Activated T-cell treated with anti-CD3 and anti-CD28 coated beads, Interleukin-2, amount 50 U/mL, for 4 hours (primary cell): ENCODE measurements around the gene MAPK8IP3. TPM values are rescaled to one million over a fixed set of nuclear protein-coding genes. Genes with fewer than 3 reads are reported as not detected.

ENCODE experiments used
- ATAC-seq, 2 donors: fragments of 200-7000 bp; cut with Tn5 transposase; one replicate each; pipeline ENCODE4 v1.10.0; 2021
- DNase-seq: peaks from one replicate; pipeline ENCODE4 v3.0.0-alpha.2; 2020
- H3K27me3 Mint-ChIP-seq: one replicate; pipeline ENCODE4 v1.8.0; 2021; ENCODE audit warnings: low read depth, mixed read lengths
- H3K36me3 Mint-ChIP-seq: one replicate; pipeline ENCODE4 v1.8.0; 2022; ENCODE audit warnings: mixed read lengths; ENCODE audit not compliant: insufficient read depth
- H3K4me1 Mint-ChIP-seq: one replicate; pipeline ENCODE4 v1.8.0; 2021; ENCODE audit warnings: low read depth, mixed read lengths
- H3K4me3 Mint-ChIP-seq: one replicate; pipeline ENCODE4 v1.8.0; 2021; ENCODE audit warnings: mild to moderate bottlenecking, moderate library complexity, mixed read lengths
- H3K9me3 Mint-ChIP-seq: one replicate; pipeline ENCODE4 v1.8.0; 2021; ENCODE audit warnings: mixed read lengths
- total RNA-seq, 3 donors: library from RNA; stranded (reverse); gene quantifications; one replicate each; pipeline ENCODE4 v1.2.1, GENCODE V29; 2021

MAPK8IP3 gene
- total RNA-seq, 3 donors from 2014 or later = 76.3 to 89.4 (median 78.1) TPM

- Mint-ChIP-seq H3K9me3 (no peaks in the 10 kb centered on the region), H3K4me3 (no peak overlapping the region), H3K27me3 (no peaks in the 10 kb centered on the region), H3K36me3 (peaks cover 13% of the 10 kb centered on the region), H3K4me1 (no peaks in the 10 kb centered on the region)
- ATAC-seq (no peak), DNase-seq (no peak)
These were observed 57.8 kb downstream of the MAPK8IP3 start for GRCh38 chr16:1763521-1764511.

DNA sequence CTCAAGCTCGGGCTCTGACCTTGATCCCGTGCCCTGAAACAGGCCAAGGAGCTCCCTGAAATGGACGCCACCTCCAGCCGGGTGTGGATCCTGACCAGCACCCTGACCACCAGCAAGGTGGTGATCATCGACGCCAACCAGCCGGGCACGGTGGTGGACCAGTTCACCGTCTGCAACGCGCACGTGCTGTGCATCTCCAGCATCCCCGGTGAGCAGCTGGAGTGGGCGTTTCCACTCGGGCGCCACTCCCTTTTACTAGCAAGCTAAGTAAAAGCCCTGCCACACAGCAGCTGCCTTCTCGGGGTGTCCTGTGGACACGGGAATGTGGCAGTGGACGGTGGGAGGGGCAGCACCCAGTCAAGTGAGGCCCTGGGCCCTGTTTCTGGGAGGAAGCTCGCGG is 59.0 kb downstream of the MAPK8IP3 start:
- Mint-ChIP-seq H3K27me3 (no peaks in the 10 kb centered on the region), H3K9me3 (no peaks in the 10 kb centered on the region), H3K4me1 (peaks cover under 1% of the 10 kb centered on the region), H3K4me3 (no peak overlapping the region), H3K36me3 (peaks cover 13% of the 10 kb centered on the region)
- DNase-seq (no peak), ATAC-seq (no peak)

DNA sequence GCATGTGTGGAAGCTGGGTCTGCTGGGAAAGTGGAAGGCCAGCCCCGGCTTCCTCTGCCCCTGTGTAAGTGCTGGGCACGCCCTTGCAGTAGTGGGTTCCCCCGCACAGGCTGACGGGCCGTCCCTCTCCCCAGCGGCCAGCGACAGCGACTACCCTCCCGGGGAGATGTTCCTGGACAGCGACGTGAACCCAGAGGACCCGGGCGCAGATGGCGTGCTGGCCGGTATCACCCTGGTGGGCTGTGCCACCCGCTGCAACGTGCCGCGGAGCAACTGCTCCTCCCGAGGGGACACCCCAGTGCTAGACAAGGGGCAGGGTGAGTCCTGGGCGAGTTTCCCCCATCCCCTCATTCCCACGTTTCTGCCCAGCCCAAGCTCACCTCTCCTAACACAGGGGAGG is 59.8 kb downstream of the MAPK8IP3 start:
- H3K27me3 Mint-ChIP-seq = no peaks in the 10 kb centered on the region
- no peak for DNase-seq
- peaks cover 4% of the 10 kb centered on the region for H3K4me1 Mint-ChIP-seq
- peaks cover 12% of the 10 kb centered on the region for H3K36me3 Mint-ChIP-seq
- no peak for ATAC-seq
- H3K9me3 Mint-ChIP-seq = no peaks in the 10 kb centered on the region
- H3K4me3 Mint-ChIP-seq = no peak overlapping the region

GRCh38 chr16:1766231-1766630 is 60.2 kb downstream of the MAPK8IP3 start:
- Mint-ChIP-seq H3K36me3 (peaks cover 8% of the 10 kb centered on the region), H3K9me3 (no peaks in the 10 kb centered on the region), H3K27me3 (no peaks in the 10 kb centered on the region), H3K4me1 (peaks cover 4% of the 10 kb centered on the region), H3K4me3 (no peak overlapping the region)
- DNase-seq (no peak), ATAC-seq (no peak)

GRCh38 chr16:1766701-1767100 is 60.7 kb downstream of the MAPK8IP3 start:
- ATAC-seq = no peak
- Mint-ChIP-seq H3K4me1 (peaks cover 4% of the 10 kb centered on the region), H3K9me3 (no peaks in the 10 kb centered on the region), H3K36me3 (peaks cover 5% of the 10 kb centered on the region), H3K4me3 (no peak overlapping the region), H3K27me3 (no peaks in the 10 kb centered on the region)
- DNase-seq = no peak

DNA sequence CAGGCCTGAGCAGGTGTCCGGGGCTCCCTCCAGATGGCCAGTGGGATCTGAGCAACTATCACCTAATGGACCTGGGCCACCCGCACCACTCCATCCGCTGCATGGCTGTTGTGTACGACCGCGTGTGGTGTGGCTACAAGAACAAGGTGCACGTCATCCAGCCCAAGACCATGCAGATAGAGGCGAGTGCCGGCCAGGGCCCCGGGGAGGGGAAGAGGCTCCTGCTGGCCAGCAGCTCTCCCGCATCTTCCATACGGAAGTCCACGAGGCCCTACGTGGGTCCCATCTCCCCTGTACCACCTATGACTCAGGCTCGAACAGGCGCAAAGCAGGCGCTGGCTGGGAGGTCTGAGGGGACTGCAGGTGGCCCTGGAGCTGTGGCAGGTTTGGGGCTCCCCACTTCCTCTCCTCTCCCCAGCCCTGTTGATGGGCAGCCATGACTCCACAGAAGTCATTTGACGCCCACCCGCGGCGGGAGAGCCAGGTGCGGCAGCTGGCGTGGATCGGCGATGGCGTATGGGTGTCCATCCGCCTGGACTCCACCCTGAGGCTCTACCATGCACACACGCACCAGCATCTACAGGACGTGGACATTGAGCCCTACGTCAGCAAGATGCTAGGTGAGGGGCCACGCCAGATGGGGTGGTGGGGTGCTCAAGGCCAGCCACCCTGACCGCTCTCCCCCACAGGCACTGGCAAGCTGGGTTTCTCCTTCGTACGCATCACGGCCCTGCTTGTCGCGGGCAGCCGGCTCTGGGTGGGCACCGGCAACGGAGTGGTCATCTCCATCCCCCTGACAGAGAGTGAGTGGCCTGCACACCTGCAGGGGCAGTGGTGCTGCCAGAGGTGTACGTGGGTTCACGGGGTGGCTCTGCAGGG is 61.4 kb downstream of the MAPK8IP3 start:
- DNase-seq (no peak), ATAC-seq (no peak)
- peaks cover 8% of the 10 kb centered on the region for H3K4me1 Mint-ChIP-seq
- peaks cover 8% of the 10 kb centered on the region for H3K36me3 Mint-ChIP-seq
- H3K27me3 Mint-ChIP-seq = no peaks in the 10 kb centered on the region
- no peak overlapping the region for H3K4me3 Mint-ChIP-seq
- no peaks in the 10 kb centered on the region for H3K9me3 Mint-ChIP-seq

- Mint-ChIP-seq H3K27me3 (no peaks in the 10 kb centered on the region), H3K9me3 (no peaks in the 10 kb centered on the region), H3K4me1 (peaks cover 8% of the 10 kb centered on the region), H3K4me3 (no peak overlapping the region), H3K36me3 (peaks cover 10% of the 10 kb centered on the region)
- ATAC-seq (no peak), DNase-seq (no peak)
These were observed 62.2 kb downstream of the MAPK8IP3 start for GRCh38 chr16:1768061-1768766.

DNA sequence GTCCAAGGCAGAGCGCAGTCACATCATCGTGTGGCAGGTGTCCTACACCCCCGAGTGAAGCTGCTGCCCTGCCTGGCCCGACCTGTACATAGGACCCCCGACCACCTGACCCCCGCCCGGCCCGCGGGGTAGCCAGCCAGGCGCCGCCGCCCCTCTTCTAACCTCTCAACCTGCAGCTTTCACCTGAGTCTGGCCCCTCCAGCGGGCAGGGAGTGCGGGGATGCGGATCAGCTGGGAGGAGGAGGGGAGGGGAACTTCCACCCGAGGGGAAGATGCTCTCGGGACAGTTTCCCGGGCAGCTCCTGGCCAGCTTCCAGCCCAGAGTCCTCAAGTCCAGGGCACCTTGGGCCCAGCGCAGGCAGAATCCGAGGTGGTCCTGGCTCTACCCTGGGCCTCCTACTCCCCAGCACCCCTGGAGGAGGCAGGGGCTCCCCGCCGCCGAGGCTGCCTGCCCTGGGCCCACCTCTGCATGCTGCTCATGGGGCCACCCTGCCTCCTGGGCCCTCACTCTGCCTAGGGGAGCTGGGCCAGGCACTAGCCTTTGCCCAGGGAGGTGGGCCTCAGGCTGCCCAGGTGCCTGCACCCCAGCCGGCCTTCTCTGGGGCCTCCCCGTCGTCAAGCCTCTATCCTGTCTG is 62.9 kb downstream of the MAPK8IP3 start:
- Mint-ChIP-seq H3K4me1 (peaks cover 9% of the 10 kb centered on the region), H3K9me3 (no peaks in the 10 kb centered on the region), H3K27me3 (no peaks in the 10 kb centered on the region), H3K4me3 (peak overlapping the region; percentile 29), H3K36me3 (peaks cover 10% of the 10 kb centered on the region)
- ATAC-seq (no peak), DNase-seq (no peak)

GRCh38 chr16:1769402-1770300 is 63.7 kb downstream of the MAPK8IP3 start:
- Mint-ChIP-seq H3K4me1 (peaks cover 11% of the 10 kb centered on the region), H3K9me3 (no peaks in the 10 kb centered on the region), H3K36me3 (peaks cover 10% of the 10 kb centered on the region), H3K4me3 (peak overlapping the region; percentile 81), H3K27me3 (no peaks in the 10 kb centered on the region)
- no peak for DNase-seq
- ATAC-seq = no peak

DNA sequence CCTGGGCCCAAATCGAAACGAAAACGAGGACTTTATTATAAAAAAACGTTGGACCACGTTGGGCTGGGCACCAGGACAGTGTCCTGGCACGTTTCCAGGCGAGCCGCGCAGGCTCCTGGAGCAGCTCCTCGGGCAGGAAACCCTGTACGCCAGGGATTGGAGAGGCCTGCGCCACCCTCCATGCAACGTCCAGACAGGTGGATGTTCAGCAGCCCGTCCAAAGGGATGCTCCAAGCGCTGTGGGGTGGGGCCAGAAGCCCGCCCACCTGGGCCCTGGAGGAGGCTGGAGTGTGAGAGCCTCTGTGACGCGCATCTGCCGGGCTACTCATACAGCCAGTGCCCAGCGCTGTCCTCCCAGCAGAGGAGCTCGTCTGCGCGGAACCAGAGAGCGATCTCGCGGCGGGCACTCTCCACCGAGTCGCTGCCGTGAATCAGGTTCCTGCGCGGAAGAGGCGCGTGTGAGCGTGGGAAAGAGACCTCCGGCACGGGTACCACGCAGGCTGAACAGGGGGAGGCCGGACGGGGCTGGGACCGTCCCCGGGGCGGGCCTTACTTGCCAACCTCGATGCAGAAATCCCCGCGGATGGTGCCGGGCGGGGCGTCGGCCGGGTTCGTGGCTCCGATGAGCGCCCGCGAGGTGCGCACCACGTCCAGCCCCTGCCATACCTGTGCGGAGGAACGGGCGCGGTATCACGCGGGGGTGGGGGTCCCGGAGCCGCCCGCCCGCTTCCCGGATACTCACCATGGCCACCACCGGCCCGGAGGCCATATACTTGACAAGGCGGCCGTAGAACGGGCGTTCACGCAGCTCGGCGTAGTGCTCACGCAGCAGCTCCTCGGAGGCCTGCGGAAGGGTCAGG is 64.6 kb downstream of the MAPK8IP3 start:
- Mint-ChIP-seq H3K36me3 (peaks cover 10% of the 10 kb centered on the region), H3K4me1 (peaks cover 14% of the 10 kb centered on the region), H3K27me3 (no peaks in the 10 kb centered on the region), H3K4me3 (peak overlapping the region; percentile 81), H3K9me3 (no peaks in the 10 kb centered on the region)
- peak; percentile 14 to 26 for ATAC-seq
- peak; percentile 52 for DNase-seq

GRCh38 chr16:1771188-1771863 is 65.3 kb downstream of the MAPK8IP3 start, which contains the start of gene NME3:
TSS of gene NME3 (minus strand) at chr16:1771543. CDS start at chr16:1771534, 9 bp downstream.
- ATAC-seq = peak; percentile 48 to 49

More at GRCh38 chr16:1771188-1771863, 65.3 kb downstream of the MAPK8IP3 start, which contains the start of gene NME3:
- no peaks in the 10 kb centered on the region for H3K27me3 Mint-ChIP-seq
- peak within 1 kb of the TSS; percentile 100 for H3K4me3 Mint-ChIP-seq
- DNase-seq = peak; percentile 69
- no peaks in the 10 kb centered on the region for H3K9me3 Mint-ChIP-seq
- H3K4me1 Mint-ChIP-seq = peaks cover 14% of the 10 kb centered on the region
- peaks cover 10% of the 10 kb centered on the region for H3K36me3 Mint-ChIP-seq
